SKM-1 treated with dmso at 0.1 percent for 144 hours (cell line): ENCODE measurements around the gene ITGA3.

Source experiments
- DNase-seq: peaks from one replicate; lab custom pipeline; 2025; ENCODE audit not compliant: unreplicated experiment; lab: John Stamatoyannopoulos, UW

ITGA3 gene

DNA sequence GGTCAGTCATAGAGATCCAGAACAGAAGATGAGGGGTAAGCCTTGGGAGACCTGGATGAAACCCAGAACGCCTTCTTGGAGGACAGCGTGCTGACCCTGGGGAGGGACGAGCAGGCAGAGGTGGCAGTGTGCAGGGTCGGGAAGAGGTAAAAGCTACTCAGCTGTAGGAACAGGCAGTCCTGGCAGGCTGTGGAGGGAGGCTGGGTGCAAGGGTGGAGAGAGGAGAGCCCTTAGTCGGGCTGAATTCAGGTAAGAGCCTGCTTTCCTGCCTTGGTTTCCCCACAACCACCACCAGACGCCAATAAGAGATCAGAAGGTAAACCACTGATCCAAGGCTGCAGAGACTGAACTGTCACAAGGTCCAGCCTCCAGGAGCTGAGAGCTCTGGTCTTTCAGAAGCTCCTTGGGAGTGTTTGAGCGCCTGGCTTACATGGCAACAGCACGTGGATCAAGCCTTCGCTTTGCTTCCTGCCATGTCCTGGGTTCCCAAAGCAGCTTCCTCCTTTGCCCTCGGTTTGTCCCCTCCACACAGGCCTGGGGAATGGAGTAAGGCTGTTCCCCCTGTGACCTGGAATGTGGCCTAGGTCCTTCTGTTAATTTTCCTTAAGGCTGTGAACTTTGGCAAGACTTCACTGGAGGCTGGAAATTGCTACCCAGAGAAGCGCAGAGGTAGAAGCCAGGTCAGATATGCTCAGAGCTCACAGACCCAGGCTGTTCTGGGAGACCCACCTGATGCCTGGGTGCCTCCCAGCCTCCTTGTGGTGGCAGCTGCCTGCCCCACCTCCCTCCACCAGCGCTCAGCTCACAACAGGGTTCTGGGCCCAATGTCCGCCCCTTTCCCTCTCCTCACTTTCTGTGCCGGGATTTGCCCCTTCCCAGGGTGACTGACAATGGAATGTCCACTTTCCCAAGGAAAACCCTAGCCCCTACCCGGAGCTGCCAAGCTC is 35.3 kb downstream of the ITGA3 start:
- no peak for DNase-seq

DNA sequence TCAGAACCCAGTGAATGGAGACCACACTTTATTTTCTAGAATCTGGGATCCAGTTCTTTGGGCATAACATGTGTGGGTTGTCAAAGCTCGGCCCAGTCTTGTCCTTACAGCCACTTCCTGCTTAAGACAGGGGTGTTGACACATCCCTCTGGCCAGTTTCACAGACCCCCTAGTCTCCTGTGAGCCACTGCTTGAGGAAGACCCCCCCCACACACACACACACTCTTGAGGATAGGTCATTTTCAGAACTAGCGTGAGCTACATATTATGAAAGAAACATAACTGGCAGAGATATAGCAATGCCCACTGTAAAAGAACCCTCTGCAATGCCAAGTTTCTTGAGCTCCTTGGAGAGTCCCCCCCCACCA is 36.0 kb downstream of the ITGA3 start:
- no peak for DNase-seq

DNA sequence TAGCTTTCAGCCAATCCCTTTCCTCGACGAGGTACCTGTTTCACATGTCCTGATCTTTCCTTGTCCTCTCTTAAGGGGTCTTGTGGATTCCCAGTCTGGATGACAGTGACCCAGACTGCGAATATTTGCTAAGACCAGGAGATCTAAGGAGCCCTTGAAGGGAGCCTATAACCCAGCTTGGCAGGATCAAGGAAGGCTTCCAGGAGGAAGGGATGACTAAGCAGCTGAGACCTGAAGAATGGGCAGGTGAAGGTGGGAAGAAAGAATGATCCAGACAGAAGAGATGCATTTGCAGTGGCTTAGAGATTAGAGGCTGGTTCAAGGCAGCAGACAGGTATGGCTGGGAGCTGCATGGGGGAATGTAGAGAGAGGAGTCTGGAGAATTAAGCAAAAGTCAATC is 37.3 kb downstream of the ITGA3 start:
- DNase-seq: no peak

DNA sequence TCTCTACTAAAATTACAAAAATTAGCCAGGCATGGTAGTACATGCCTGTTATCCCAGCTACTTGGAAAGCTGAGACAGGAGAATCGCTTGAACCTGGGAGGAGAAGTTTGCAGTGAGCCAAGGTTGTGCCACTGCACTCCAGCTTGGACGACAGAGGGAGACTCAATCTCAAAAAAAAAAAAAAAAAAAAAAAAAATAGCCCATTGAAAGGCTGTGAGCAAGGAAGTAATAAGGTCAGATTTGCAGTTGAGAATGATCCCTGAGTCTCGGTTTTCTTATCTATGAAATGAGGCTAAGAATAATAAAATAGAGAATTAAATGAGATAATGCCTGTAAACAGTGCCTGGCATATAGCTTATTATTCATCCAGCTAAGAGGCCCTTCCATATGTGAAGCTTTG is 37.9 kb downstream of the ITGA3 start:
- no peak for DNase-seq

DNA sequence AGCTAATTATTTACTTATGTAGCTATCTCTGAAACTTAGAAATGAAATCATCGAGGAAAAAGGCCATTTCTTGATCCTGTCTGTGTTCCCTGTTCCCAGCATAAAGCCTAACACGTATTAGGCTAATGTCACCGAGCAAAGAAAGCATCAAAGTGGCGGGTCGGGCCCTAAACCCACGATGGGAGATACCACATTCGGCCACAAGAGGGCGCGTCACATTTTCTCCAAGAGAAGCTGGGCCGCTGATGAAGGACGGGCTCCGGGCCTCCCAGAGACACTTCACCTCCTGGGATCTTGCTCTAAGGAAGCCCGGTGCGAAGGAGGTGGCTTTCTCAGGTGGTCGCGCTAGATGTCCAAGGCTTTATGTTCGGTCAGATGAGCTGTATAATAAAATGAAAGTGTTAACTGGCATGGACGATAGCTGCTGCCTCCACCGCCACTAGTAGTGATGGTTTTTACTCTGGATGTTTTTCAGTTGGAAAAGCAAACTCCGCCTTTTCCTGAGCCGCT is 38.4 kb downstream of the ITGA3 start:
- DNase-seq: peak; percentile 71

DNA sequence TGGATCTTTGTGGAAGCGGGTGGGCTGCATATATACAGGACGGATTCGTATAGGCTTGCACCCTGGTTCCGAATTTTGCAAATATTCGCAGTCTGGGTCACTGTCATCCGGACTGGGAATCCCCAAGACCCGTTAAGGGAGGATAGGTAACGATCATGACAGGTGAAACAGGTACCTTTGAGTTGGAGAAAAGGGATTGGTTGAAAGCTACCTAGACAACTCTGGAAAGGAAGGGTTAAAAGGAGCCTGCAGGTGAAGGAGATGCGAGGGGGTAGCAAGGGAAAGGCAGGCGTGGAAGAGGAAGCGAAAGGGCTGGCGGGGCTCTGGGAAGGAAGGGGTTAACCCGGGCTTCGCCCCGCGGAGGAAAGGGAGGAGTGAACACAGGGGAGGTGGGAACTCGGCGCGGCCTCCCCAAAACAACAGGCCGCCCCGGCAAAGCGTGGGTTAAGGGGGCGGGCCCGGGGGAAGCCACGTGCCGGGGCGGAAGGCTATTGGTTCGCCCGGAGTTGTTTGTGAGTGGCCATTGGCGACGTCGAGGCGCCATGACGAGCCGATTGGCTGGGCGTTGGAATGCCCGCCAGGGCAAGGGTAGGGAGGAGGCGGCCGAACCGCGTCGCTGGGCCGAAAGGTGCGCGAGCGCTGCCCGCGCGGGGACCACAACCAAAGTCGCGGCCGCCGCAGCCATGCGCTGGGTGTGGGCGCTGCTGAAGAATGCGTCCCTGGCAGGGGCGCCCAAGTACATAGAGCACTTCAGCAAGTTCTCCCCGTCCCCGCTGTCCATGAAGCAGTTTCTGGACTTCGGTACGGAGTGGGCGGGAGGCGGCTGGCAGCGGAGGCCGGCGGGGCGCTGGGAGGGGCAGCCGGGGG is 39.1 kb downstream of the ITGA3 start, which contains the start of gene PDK2:
Gene PDK2, plus strand, starts transcription at position 599 of the 867 bp plus-strand sequence. Its CDS starts 85 bp downstream, at position 684.
- peak; percentile 96 for DNase-seq

DNA sequence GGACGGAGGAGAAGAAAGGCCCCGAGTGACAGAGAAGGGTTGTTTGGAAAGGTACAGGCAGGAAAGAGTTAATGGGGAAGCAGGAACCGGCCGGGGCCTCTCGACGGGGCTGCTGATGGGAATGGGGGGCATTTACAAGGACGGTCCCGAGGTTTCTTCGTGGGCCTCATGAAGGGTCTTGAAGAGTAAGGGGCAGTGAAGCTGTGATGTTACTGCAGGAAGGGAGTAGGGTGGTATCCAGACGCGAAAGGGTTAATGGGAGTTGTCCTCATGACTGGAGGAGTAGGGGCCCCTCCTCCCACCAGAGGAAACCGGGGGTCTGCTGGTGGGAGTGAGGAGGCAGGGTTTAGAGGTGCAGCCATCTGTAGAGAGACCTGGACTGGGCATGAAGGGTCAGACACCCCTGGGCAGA is 39.7 kb downstream of the ITGA3 start:
- DNase-seq: no peak

DNA sequence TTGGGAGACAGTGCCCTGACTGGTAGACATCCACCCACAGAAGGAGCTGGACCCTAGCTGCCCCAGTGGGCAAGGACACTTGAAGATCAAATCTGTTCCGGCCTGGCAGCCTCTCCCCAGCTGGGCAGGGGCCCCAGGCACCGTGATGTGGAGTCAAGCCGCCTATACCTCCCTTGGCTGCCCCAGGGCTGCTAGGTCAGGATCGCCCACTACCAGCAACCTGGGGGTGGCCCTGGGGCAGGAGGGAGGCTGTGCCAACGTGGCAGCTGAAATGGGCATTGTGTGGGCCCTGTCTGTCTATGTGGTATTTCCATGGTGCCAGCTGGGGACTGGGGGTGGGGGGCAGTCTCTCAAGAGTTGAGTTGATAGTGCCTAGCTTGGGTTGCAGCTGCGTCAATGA is 40.2 kb downstream of the ITGA3 start:
- no peak for DNase-seq

DNA sequence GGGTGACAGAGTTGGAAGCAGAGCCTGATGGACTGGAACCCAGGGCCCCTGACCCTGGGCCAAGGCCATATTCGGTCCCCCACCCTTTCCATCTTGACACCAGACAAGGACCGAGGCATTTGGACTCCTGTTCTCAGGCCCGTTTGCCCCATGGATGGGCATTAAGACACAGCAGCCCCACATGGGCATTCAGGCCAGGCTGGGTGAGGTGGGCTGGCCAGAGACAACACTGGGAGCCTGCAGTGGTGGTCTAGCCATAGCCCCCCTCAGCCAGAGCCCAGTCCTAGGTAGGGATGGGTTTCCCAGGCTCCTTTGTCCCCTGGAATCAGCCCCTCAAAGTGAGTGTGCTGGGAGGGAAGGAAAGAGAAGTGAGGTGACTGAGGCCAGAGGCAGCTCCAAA is 40.8 kb downstream of the ITGA3 start:
- no peak for DNase-seq

DNA sequence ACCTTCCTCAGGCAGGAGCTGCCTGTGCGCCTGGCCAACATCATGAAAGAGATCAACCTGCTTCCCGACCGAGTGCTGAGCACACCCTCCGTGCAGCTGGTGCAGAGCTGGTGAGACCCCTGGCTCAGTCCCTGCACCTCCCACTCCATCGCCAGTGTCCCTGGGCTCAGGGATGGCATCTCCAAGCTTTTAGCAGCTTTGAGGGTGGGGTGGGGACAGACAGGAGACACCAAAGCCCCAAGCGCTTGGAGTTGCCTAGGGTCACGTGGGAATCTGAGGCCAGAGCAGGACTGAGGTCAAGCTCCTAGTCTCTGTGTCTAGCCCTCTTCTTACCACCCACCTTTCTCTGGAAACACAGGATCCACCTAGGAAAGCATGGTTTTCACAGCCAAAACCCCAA is 41.5 kb downstream of the ITGA3 start:
- no peak for DNase-seq

DNA sequence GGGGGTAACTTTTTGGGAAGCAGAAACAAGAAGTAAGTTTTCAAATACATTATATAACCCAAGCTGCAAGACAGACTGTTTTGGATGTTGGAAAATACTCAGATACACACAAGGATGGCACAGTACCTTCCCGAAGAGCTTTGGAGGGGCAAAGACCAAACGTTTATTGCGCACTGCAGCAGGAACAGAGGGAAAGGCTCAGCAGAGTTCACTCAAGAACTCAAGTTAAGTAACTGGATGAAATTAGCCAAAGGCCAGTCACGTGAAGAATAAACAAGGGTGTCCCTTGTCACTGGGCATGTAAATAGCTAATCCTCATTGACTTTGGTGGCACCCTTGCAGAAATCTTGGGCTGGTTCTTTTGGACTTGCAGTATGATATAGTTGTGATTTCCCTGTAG is 42.0 kb downstream of the ITGA3 start:
- DNase-seq: no peak

DNA sequence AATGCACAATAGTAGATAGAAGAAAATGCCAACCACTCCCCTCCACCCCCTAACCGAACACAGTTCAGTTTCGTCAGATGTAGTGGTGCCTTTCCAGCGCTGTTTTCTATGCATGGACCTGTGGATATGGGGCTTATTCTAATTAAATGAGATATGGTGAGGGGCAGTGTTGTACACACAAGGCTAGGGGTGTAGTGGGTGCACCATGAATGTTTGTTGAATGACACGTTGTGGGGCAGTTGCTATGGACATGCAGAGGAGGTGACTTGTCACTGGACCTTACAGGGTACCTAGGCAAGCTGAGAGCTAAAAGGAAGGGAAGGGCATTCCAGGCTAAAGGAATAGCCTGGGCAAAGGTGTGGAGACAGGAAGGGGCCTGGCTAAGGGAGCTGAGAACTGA is 42.7 kb downstream of the ITGA3 start:
- no peak for DNase-seq

DNA sequence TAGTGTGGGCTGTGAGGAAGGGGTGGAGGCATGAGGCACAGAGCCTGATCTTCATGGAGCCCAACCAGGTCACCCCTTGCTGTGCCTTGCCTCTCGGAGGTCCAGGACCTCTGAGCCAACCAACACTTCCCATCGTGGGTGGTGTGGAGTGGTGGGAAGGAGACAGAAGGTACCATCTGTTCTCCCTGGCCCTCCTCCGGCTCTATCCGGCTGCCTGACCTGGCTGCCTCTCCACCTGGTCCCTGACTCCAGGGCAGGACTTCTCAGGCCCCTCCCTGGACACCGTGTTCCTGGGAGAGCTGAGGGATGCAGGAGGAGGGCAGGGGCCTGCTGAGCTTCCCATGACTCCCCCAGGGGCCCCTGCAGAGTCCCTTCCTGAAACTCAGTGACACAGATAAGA is 43.1 kb downstream of the ITGA3 start:
- DNase-seq: no peak

DNA sequence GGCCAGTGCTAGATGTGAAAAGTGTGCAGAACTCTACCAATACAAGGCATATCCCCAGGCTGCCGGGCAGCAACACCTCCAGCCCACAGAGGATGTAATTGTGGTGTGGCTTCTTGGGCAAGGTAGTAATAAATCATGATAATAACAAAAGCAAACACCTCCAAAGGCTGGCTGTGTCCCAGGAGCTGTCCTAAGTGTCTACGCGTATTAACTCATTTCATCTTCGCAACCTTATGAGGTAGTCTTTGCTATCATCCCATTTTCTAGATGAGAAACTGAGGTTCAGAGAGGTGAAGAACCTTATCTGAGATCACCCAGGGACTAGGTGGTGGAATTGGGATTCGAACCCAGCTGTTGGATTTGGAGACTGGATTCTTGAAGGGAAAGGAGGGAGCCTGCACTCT is 44.6 kb downstream of the ITGA3 start:
- no peak for DNase-seq

DNA sequence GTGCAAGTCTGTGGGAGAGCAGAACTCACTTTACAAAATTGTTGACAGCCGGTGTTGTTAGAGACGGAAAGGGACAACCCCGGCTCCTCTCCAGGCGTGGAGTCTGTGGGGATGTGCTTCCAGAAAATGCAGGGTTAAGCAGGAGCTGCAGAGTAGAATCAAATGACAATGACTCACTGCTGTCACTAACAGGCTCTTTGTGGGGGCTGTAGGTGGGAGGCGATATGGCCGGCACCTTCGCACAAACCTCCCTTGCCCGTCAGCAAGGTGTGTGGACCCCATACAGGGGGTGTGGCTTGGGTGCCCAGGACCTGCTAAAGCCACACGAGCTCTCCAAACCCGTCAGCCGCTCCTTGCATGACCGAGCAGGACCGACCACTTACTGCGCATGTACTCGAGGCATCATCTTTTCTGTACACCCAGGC is 45.0 kb downstream of the ITGA3 start:
- DNase-seq: no peak

DNA sequence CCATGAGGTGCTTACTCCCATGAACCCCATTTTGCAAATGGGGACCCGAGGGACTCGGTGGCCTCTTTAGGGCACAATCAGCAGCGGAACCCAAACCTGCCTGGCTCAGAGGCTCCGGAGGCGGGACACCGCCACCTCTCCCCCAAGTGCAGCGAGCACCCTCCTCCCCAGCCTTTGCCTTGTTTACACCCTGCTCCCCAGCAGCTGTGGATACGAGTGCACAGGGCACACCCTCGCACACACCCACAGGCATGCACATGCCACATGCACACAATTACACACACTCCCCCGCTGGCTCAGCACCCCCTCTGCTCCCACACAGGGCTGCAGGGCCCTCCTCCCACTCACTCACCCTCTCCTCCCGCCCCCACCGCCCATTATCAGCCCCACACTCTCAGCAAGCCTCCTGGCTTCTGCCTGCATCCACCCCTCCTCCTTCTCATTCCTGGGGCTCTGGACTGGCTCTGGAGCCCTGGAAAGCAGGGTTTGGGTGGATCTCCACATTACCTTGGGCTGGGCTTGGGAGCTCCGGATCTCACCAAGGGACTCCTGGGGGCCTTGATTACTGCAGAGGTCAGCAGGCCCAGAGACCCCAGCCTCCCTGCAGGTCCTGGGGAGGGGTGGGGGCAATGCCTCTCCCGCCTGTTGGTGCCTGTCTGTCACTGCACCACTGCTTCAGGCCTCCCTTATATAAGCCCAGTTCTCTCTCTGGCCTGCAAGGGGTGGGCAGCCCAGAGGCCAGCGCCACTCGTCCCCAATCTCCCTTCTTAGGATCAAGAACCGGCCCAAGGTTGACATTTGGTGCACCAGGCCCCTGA is 45.6 kb downstream of the ITGA3 start:
- DNase-seq: no peak

DNA sequence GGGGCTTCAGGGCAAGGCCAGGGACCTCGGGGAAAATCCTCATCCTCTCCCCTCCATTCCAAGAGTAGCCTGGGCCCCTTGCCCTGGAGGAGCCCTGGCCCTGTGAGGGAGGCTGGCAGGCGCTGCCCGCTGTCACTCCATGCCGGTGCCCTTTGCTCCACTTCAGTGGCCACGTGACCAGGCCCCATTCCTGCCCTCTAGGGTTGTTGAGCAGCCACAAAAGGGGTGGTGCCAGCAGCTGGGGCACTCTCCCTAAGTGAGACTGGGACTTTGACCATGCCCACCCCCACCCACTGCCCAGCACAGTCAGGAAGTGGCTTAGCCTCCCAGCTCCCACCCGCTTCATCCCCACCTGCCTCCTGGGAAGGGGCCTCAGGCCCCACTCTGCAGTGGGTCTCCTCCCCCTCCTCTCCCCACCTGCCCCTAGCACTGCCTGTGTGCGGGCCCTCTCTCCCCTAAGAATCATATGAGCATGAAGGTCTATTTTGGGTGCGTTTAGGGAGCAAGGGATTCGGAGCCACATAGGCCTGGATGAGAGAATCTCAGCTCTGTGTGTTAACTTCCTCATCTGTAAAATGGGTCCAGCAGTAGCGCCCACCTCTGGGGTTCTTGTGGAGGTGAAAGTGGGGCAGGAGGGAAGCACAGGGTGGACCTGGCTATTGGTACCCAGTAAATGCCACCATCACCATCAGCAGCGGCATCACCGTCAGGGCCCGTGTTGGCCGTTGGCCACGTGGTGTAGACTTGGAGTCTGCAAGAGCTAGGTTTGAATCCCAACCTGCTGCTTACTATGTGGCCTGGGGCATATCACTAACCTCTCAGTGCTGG is 46.5 kb downstream of the ITGA3 start:
- no peak for DNase-seq

DNA sequence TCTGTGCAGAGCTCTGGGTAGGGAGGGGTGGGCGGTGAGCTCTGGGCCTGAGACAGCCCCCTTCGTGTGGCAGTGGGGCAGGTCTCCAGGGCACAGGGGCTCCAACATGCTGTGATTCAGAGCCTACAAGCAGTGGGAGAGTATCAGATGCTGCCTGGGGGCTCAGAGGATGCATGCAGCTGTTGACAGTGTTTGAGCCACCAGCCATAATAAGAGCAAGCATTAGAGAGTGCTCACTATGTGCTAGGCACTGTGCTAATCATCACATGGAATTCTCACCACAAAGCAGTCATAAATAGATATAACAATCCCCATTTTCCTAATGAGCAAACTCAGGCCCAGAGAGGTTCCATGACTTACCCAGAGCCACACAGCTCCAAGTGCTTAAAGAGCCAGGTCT is 47.3 kb downstream of the ITGA3 start:
- DNase-seq: no peak

DNA sequence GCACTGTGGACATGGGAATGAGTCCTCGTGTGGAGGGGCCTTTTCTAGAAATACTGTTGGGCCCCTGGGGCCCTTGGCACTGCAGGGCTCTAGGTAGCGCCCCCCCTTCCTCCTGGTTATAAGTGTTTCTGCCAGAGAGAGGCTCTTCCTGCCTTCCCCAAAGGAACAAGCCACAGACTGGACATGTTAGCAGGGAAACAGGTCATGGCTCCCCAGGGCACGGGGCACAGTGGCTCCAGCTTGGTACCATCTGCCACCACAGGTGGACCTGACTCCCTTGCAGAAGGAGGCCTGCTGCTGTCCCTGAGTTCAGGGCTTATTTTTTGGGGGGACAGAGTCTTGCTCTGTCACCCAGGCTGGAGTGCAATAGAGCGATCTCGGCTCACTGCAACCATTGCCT is 48.0 kb downstream of the ITGA3 start:
- DNase-seq: no peak

DNA sequence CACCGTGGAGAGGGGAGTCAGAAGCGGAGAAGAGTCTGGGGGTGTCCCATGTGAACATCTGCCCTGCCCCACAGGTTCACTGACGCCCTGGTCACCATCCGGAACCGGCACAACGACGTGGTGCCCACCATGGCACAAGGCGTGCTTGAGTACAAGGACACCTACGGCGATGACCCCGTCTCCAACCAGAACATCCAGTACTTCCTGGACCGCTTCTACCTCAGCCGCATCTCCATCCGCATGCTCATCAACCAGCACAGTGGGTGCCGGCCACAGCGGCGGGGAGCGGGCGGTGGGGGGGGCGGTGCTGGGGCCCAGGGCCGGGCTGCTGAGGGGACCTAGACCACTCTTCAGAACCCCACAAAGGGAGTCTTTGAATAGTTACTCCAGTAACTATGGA is 49.9 kb downstream of the ITGA3 start:
- no peak for DNase-seq
